ENCODE measurements around the gene PET117. TPM values are rescaled to one million over a fixed set of nuclear protein-coding genes. Genes with fewer than 3 reads are reported as not detected.
A peak's percentile ranks its signal among the peaks of the same experiment; 100 is the strongest.

The PET117 gene
- total and polyA plus RNA-seq, 10 donors, result 8.4 to 15.5 (median 11.7) TPM

- H3K9me3 ChIP-seq, result no peaks in the 10 kb centered on the region
- no peaks in the 10 kb centered on the region for H3K36me3 ChIP-seq
- DNase-seq, result no peak
- H3K27me3 ChIP-seq (replicated peaks in 1 of 7), result peaks cover 0 to 7% (median 0%) of the 10 kb centered on the region in 7 donors
- peaks cover 0 to 9% (median 8%) of the 10 kb centered on the region in 6 donors for H3K4me1 ChIP-seq
- no peak for TF ChIP-seq POLR2A (IDR thresholded peaks at IDR 0.05)
- TF ChIP-seq CTCF (IDR thresholded peaks at IDR 0.05 in 8 of 11, conservative IDR thresholded peaks at IDR 0.05 in 3 of 11), result no peak
- TF ChIP-seq POLR2AphosphoS5 (IDR thresholded peaks at IDR 0.05), result no peak
- intact Hi-C loops (cut with DNase I; ENCODE audit: low total_unique reads), result loop anchor here (10.0 kb wide), 1 partner anchor 628 kb away; no protein-coding TSS in a partner anchor
- WGBS, 5 donors, result 96 to 100% (median 100%) methylated on average over 1 of the region's 1 CpG
- H3K27ac ChIP-seq, result no peak overlapping the region
- H3K4me3 ChIP-seq, result no peak overlapping the region
Measured at GRCh38 chr20:18132663-18133062, 5.0 kb upstream of the PET117 start.

GRCh38 chr20:18133962-18134361, 3.7 kb upstream of the PET117 start:
- TF ChIP-seq POLR2AphosphoS5 (IDR thresholded peaks at IDR 0.05), result no peak
- H3K27ac ChIP-seq, result no peak overlapping the region
- WGBS, 5 donors, result 58 to 83% (median 80%) methylated on average over 2 of the region's 2 CpGs
- peaks cover 1 to 18% (median 16%) of the 10 kb centered on the region in 6 donors for H3K4me1 ChIP-seq
- DNase-seq, result no peak
- H3K36me3 ChIP-seq, result no peaks in the 10 kb centered on the region
- H3K27me3 ChIP-seq (replicated peaks in 1 of 7), result peaks cover 0 to 7% (median 0%) of the 10 kb centered on the region in 7 donors
- H3K9me3 ChIP-seq, result no peaks in the 10 kb centered on the region
- no peak overlapping the region for H3K4me3 ChIP-seq
- intact Hi-C loops (cut with DNase I; ENCODE audit: low total_unique reads), result loop anchor here (10.0 kb wide), 1 partner anchor 629 kb away; no protein-coding TSS in a partner anchor

- intact Hi-C loops (cut with DNase I; ENCODE audit: low total_unique reads), result loop anchor here (10.0 kb wide), 1 partner anchor 633 kb away; no protein-coding TSS in a partner anchor
- peak overlapping the region; percentile 91 to 98 (median 96) for H3K4me3 ChIP-seq
- WGBS, 5 donors, result 0 to 1% (median 0%) methylated on average over 7 to 15 of the region's 15 CpGs
- peaks cover 14 to 44% (median 38%) of the 10 kb centered on the region in 6 donors for H3K4me1 ChIP-seq
- no peak for DNase-seq
- no peaks in the 10 kb centered on the region for H3K27me3 ChIP-seq (replicated peaks in 1 of 7)
- TF ChIP-seq CTCF (IDR thresholded peaks at IDR 0.05 in 8 of 11, conservative IDR thresholded peaks at IDR 0.05 in 3 of 11) (no peak), POLR2AphosphoS5 (IDR thresholded peaks at IDR 0.05) (no peak), POLR2A (IDR thresholded peaks at IDR 0.05) (no peak)
- peak overlapping the region; percentile 92 to 98 (median 96) for H3K27ac ChIP-seq
- peaks cover 0 to 13% (median 9%) of the 10 kb centered on the region in 6 donors for H3K36me3 ChIP-seq
- H3K9me3 ChIP-seq, result no peaks in the 10 kb centered on the region
Measured at GRCh38 chr20:18138266-18138582, 561 bp downstream of the PET117 start.

GRCh38 chr20:18138639-18139583, 1.2 kb downstream of the PET117 start:
- H3K27me3 ChIP-seq (replicated peaks in 1 of 7), result no peaks in the 10 kb centered on the region
- no peaks in the 10 kb centered on the region for H3K9me3 ChIP-seq
- peak overlapping the region in 7 of 8 donors; percentile 92 to 98 (median 95) for H3K27ac ChIP-seq
- intact Hi-C loops (cut with DNase I; ENCODE audit: low total_unique reads), result loop anchor here (10.0 kb wide), 1 partner anchor 634 kb away; no protein-coding TSS in a partner anchor
- peaks cover 14 to 44% (median 38%) of the 10 kb centered on the region in 6 donors for H3K4me1 ChIP-seq
- TF ChIP-seq POLR2AphosphoS5 (IDR thresholded peaks at IDR 0.05), result no peak
- no peak for TF ChIP-seq CTCF (IDR thresholded peaks at IDR 0.05 in 8 of 11, conservative IDR thresholded peaks at IDR 0.05 in 3 of 11)
- TF ChIP-seq POLR2A (IDR thresholded peaks at IDR 0.05), result no peak
- peaks cover 0 to 20% (median 9%) of the 10 kb centered on the region in 6 donors for H3K36me3 ChIP-seq
- H3K4me3 ChIP-seq, result peak overlapping the region; percentile 91 to 98 (median 96)
- 37 to 44% (median 39%) methylated on average over 7 of the region's 7 CpGs for WGBS, 5 donors
- no peak for DNase-seq

Data from spleen (tissue), 11 donors.